Colonic mucosa (tissue), 4 donors: ENCODE data around the gene WIZ. TPM values are rescaled to one million over a fixed set of nuclear protein-coding genes. Genes with fewer than 3 reads are reported as not detected.
A peak's percentile ranks its signal among the peaks of the same experiment; 100 is the strongest.

Experiments
- DNase-seq: peaks from one replicate; pipeline ENCODE4 v3.0.0-alpha.2; 2020
- H3K27ac ChIP-seq: fragments of 200-600 bp; one replicate; pipeline ENCODE4 v1.8.0; 2021
- H3K27me3 ChIP-seq: fragments of 200-600 bp; one replicate; pipeline ENCODE4 v1.8.0; 2021
- H3K36me3 ChIP-seq: fragments of 200-600 bp; one replicate; pipeline ENCODE4 v1.8.0; 2021
- H3K4me1 ChIP-seq: fragments of 200-600 bp; one replicate; pipeline ENCODE4 v1.8.0; 2021; ENCODE audit warnings: mild to moderate bottlenecking
- H3K4me3 ChIP-seq: fragments of 200-600 bp; one replicate; pipeline ENCODE4 v1.8.0; 2021
- H3K9ac ChIP-seq, 2 donors: one replicate each; pipeline ENCODE4 v1.7.0; 2013; ENCODE audit warnings: control low read depth in 2 of 2, low read depth in 2 of 2, low read length in 2 of 2
- H3K9me3 ChIP-seq: fragments of 200-600 bp; one replicate; pipeline ENCODE4 v1.8.0; 2021
- intact Hi-C: fragments of 100-400 bp; cut with DNase I; formaldehyde crosslinking; loops from one replicate; pipeline ENCODE4 v1.14.1; 2022
- total RNA-seq, 2 donors: library from RNA; stranded (reverse); fragmentation: NEBNext Ultra II Directional in 1 of 2; extraction: Animal tissue kit (Norgen Biotek cat#: 25700) in 1 of 2; gene quantifications; one replicate each; pipeline ENCODE4 v1.2.1, GENCODE V29; 2021
- TF ChIP-seq, protein P1 (sequence below): fragments of 200-600 bp; IDR thresholded peaks from one replicate; pipeline ENCODE4 v1.8.0; 2022; ENCODE audit warnings: antibody characterized with exemption, mild to moderate bottlenecking
- donor health status: healthy.
- donor health status: DM: no; HTN: no; CAD: no.
- donor health status: DM: no; HTN: no; CAD: no.

WIZ gene
- total RNA-seq, 2 donors from 2014 or later: 18.3 to 31.2 TPM

GRCh38 chr19:15468675-15469512, 19.1 kb upstream of the WIZ start:
- intact Hi-C loops: no loop called here
- no peak for DNase-seq
- no peaks in the 10 kb centered on the region for H3K36me3 ChIP-seq
- H3K9ac ChIP-seq: peak overlapping the region in 1 of 2 donors; percentile 16
- TF ChIP-seq, protein P1, sequence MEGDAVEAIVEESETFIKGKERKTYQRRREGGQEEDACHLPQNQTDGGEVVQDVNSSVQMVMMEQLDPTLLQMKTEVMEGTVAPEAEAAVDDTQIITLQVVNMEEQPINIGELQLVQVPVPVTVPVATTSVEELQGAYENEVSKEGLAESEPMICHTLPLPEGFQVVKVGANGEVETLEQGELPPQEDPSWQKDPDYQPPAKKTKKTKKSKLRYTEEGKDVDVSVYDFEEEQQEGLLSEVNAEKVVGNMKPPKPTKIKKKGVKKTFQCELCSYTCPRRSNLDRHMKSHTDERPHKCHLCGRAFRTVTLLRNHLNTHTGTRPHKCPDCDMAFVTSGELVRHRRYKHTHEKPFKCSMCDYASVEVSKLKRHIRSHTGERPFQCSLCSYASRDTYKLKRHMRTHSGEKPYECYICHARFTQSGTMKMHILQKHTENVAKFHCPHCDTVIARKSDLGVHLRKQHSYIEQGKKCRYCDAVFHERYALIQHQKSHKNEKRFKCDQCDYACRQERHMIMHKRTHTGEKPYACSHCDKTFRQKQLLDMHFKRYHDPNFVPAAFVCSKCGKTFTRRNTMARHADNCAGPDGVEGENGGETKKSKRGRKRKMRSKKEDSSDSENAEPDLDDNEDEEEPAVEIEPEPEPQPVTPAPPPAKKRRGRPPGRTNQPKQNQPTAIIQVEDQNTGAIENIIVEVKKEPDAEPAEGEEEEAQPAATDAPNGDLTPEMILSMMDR: no peak
- no peaks in the 10 kb centered on the region for H3K4me1 ChIP-seq
- no peak overlapping the region for H3K27ac ChIP-seq
- H3K27me3 ChIP-seq: peaks cover 9% of the 10 kb centered on the region
- no peak overlapping the region for H3K4me3 ChIP-seq
- no peaks in the 10 kb centered on the region for H3K9me3 ChIP-seq

DNA sequence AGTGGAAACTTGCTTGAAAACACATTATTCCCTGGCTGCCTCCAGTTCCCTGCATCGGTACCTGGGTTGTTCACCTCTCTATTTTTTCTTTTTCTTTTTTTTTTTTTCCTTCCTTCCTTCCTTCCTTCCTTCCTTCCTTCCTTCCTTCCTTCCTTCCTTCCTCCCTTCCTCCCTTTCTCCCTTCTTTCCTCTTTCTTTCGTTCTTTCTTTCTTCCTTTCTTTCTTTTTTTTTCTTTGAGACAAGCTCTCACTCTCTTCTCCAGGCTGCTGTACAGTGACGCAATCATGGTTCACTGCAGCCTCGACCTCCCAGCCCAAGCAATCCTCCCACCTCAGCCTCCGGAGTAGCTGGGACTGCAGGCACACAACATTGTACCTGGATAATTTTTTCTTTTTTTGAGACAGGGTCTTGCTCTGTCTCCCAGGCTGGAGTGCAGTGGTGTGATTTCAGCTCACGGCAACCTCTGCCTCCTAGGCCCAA, 18.0 kb upstream of the WIZ start:
- TF ChIP-seq, protein P1: no peak
- Histone ChIP-seq H3K27me3 (peaks cover 9% of the 10 kb centered on the region), H3K4me3 (no peak overlapping the region), H3K9ac (no peak overlapping the region), H3K4me1 (no peaks in the 10 kb centered on the region), H3K36me3 (no peaks in the 10 kb centered on the region), H3K9me3 (no peaks in the 10 kb centered on the region), H3K27ac (no peak overlapping the region)
- no peak for DNase-seq
- intact Hi-C loops: no loop called here

GRCh38 chr19:15466851-15467733, 17.3 kb upstream of the WIZ start:
- peak overlapping the region; percentile 40 for H3K27ac ChIP-seq

DNA sequence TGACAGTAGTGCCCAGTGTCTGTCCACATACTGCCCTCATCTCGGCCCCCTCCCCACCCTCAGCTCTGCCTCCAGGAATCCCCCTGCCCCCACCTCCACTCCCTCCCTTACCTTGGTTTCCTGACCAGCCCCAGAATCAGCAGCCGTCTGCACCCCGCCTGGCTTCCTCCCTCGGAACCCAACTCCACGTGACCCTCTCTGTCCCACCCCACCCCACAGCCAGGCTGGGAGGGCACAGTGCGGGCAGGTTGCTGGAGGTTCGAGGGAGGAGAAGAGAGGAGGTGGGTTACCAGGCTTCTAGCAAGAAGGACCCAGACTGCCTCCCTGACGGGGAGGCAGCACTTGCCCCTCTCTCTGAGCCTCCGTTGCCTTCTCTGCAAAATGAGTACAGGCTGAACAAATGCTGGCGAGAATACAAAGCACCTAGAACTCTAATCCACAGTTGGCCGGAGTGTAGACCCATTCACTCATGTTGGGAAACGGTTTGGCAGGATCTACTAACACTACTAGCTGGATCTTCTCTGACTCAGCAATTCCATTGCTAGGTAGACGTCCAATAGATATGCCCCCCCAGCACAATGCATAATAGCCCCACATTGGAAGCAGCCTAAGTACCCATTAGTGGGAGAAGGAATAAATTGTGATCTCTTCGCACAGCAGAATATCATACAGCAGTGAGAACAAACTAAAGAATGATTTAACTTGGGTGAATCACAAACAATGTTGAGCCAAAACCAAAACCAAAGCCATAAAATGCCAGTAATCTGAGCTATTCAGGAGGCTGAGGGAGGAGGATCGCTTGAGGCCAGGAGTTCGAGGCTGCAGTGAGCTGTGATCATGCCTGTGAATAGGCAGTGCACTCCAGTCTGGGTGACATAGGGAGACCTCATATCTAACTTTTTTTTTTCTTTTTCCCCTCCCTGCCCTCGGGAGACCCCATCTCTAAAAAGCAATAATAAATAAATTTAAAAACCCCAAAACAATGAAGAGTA, 14.9 kb upstream of the WIZ start, which contains the start of gene RASAL3:
Gene RASAL3, minus strand, starts transcription at position 151 of the 992 bp plus-strand sequence. CDS start 186 bp downstream, outside the sequence.
- Histone ChIP-seq H3K4me3 (peak within 1 kb of the TSS; percentile 40), H3K27me3 (peaks cover 8% of the 10 kb centered on the region), H3K9ac (peak within 1 kb of the TSS; percentile 34 to 50), H3K27ac (peak within 1 kb of the TSS; percentile 71), H3K9me3 (no peaks in the 10 kb centered on the region), H3K4me1 (no peaks in the 10 kb centered on the region), H3K36me3 (no peaks in the 10 kb centered on the region)
- intact Hi-C loops: no loop called here
- TF ChIP-seq, protein P1: no peak
- DNase-seq: peak; percentile 35

More at GRCh38 chr19:15466851-15467733, 17.3 kb upstream of the WIZ start:
- DNase-seq: no peak
- H3K9ac ChIP-seq: no peak overlapping the region
- H3K27me3 ChIP-seq: peaks cover 9% of the 10 kb centered on the region
- no peaks in the 10 kb centered on the region for H3K9me3 ChIP-seq
- intact Hi-C loops: no loop called here
- no peak overlapping the region for H3K4me3 ChIP-seq
- H3K4me1 ChIP-seq: no peaks in the 10 kb centered on the region
- TF ChIP-seq, protein P1: no peak
- no peaks in the 10 kb centered on the region for H3K36me3 ChIP-seq
